Stimulated activated CD8-positive, alpha-beta memory T cell treated with anti-CD3 and anti-CD28 coated beads, Interleukin-12 subunit alpha, Interleukin-12 subunit beta, amount 100 ng/mL, for 24 hours (primary cell): ENCODE data around the gene OR5D13.

Source experiments
- DNase-seq: peaks from one replicate; pipeline ENCODE4 v3.0.0-alpha.2; 2020; ENCODE audit errors: extremely low read depth

OR5D13 gene, protein sequence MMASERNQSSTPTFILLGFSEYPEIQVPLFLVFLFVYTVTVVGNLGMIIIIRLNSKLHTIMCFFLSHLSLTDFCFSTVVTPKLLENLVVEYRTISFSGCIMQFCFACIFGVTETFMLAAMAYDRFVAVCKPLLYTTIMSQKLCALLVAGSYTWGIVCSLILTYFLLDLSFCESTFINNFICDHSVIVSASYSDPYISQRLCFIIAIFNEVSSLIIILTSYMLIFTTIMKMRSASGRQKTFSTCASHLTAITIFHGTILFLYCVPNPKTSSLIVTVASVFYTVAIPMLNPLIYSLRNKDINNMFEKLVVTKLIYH

DNA sequence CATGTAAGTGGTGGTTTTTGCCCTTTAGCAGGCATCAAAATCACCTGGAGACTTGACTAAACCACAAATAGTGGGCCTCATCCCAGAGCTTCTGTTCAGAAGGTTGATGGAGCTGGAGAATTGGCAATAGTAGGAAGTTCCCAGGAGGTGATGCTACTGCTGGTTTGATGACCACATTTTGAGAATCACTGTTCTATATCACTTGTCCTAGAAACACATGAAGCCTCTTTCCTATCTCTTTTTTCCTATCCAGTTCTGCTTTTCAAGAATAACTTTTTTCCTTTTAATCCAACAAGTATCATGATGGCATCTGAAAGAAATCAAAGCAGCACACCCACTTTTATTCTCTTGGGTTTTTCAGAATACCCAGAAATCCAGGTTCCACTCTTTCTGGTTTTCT lies at the start of gene OR5D13:
Gene OR5D13, plus strand, starts transcription at position 301 of the 400 bp plus-strand sequence. Its CDS starts 0 bp downstream, at position 301.
- no peak for DNase-seq

DNA sequence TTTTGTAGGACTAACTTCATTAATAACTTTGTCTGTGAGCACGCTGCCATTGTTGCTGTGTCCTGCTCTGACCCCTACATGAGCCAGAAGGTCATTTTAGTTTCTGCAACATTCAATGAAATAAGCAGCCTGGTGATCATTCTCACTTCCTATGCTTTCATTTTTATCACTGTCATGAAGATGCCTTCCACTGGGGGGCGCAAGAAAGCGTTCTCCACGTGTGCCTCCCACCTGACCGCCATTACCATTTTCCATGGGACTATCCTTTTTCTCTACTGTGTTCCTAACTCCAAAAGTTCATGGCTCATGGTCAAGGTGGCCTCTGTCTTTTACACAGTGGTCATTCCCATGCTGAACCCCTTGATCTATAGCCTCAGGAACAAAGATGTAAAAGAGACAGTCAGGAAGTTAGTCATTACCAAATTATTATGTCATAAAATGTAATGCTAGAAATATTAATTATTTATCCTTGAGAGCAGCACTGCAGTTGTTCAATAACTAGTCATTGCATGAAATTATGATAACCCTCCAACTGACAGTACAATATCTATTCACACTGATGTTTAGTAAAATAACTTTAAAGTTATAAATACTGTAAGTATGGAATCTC lies 46.4 kb upstream of the OR5D13 start:
- DNase-seq, result no peak

DNA sequence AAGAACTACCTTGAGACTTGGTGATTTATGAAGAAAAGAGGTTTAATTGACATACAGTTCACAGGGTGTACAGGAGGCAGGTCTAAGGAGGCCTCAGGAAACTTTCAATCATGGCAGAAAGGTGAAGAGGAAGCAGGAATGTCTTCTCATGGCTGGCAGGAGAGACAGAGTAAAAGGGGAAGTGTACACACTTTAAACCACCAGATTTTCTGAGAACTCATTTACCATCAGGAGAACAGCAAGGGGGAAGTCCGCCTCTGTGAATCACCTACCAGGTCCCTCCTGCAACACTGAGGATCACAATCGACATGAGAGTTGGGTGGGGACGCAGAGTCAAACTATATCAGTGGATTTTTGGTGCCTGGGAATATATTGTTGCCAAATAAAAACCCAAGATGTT lies 40.3 kb upstream of the OR5D13 start:
- no peak for DNase-seq

DNA sequence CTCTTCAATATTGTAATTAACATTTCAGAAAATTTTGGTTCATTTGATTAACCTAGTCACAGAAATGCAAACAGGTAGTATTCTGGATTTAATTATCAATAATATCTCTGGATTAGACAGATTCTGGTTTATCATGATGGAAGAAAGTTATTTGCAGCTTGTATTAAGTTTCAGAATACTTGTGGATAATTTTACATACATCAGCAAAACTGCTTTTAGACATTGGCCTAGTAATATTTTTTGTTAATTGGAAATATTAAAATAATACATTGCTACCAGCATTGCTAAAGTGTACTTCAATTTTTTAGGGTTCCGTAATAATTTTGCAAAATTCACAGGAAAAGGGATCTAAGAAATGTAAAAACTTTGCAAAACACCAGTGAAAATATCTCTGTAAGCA lies 18.4 kb downstream of the OR5D13 start:
- DNase-seq, result no peak

DNA sequence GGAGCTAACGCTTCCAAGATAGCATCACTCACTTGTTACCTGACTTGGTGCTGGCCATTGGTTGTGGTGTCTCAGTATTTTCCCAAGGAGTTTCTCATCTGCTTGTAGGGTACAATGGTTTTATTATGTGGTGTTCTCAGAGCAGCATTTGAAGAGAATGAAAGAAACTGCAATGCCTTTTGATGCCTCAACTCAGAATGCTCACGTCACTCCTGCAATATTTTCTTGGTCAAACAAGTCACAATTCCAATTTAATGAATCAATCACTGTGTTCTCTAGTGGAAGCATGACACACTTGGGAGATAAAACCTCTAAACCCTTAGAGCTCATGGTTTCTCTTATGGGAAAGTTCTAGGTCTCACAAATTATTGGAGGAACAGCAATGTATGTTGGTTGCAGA lies 20.1 kb downstream of the OR5D13 start:
- no peak for DNase-seq

DNA sequence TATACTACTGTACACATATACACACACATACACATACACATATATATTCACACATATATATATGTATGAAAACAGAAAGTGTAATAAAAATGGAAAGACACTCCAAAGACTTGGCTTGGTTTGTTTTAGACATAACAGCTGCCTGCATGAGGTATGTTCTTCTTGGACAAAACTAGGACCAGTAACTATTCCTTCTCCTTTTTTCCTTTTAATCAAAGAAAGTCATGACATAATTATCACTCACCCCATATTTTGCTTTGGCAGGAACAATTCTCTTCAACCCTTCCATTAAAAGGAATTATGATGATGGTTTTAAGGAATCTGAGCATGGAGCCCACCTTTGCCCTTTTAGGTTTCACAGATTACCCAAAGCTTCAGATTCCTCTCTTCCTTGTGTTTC lies 22.0 kb downstream of the OR5D13 start, which contains the start of gene OR5D14:
Gene OR5D14, plus strand, starts transcription at position 301 of the 400 bp plus-strand sequence. Its CDS starts 0 bp downstream, at position 301.
- DNase-seq, result no peak

DNA sequence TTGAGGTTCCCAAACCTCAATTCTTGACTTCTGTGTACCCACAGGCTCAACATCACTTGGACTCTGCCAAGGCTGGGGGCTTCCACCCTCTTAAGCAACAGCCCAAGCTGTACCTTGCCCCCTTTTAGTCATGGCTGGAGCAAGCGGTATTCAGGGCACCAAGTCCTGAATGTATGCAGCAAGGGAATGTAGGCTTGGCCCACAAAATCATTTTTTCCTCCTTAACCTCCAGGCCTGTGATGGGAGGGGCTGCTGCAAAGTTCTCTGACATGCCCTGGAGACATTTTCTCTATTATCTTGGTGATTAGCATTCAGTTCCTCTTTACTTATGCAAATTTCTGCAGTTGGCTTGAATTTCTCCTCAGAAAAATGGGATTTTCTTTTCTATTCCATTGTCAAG lies 33.0 kb downstream of the OR5D13 start:
- DNase-seq, result no peak

DNA sequence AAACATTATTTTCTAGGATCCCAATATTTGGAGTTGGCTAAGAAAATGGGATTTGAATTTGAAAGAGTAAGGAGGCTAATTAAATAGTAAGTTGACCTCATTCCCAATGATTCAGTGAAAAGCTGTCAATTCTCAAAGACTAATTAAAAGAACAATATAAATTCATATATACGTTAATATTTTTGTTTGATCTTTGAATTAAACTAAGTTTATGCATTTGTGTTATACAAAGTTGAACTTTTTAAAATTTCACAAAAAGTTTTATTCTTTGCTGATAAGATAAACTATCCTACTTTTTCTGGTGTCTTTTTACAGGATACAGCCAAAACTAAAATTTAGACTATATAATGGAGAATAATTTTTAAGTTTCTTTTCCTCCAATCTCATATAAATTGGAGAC lies 37.8 kb downstream of the OR5D13 start, which contains the start of gene OR5L1:
Gene OR5L1, plus strand, starts transcription at position 301 of the 400 bp plus-strand sequence. CDS start 100 bp downstream, outside the sequence.
- DNase-seq, result no peak

DNA sequence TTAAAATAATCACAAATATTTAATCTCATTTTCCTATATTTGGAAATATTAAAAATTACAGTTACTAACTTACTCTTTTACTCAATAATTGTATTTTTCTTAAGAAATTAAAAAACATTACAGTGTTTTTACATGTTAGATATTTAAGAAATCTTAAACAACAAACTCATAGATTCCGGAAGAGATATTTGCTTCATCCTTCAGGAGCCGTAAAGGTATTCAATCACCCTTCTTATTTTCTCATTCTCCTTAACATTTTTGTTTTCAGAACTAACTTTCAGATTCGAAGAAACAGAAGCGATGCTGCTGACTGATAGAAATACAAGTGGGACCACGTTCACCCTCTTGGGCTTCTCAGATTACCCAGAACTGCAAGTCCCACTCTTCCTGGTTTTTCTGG lies 46.1 kb downstream of the OR5D13 start, which contains the start of gene OR5D18:
Gene OR5D18, plus strand, starts transcription at position 301 of the 400 bp plus-strand sequence. Its CDS starts 0 bp downstream, at position 301.
- no peak for DNase-seq
